Measurements from ENCODE around the gene NRDE2. TPM values are rescaled to one million over a fixed set of nuclear protein-coding genes. Genes with fewer than 3 reads are reported as not detected.

Gene NRDE2
- total RNA-seq, 1 experiment from 2014 or later: 20.1 TPM

DNA sequence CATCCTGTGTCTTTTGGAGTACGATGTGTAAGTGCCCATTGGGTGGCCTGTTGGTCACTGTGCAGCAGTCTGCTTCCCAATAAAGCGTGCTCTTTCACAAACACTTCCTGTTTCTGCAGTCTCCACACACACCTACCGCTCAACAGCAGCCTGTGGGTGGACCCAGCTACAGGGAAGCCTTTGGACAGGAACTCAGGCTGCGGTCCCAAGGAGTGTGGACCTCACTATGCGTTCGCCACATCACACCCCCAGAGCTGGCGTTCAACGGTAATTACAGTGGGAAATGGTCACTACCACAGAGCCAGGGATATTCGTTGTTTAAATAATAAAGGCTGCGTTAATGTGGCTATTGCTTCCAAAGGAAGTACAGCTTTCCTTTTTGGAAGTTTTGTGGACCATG, 59.2 kb downstream of the NRDE2 start:
- Histone ChIP-seq H3K79me2 (ENCODE audit: insufficient read depth, low read length) (no peaks in the 10 kb centered on the region; the same call in 1 of the 2 replicates), H3K27me3 (ENCODE audit: insufficient read depth, low read length) (no peaks in the 10 kb centered on the region), H3K9ac (ENCODE audit: low read length) (no peak overlapping the region), H2AFZ (ENCODE audit: low read depth, low read length, poor library complexity, severe bottlenecking) (no peak overlapping the region), H3K4me3 (replicated peaks in 1 of 2; ENCODE audit: low read depth in 1 of 2, low read length in 2 of 2) (no peak overlapping the region), H3K9me2 (ENCODE audit: insufficient read depth) (no peaks in the 10 kb centered on the region), H3K9me3 (ENCODE audit: control insufficient read depth in 1 of 2, insufficient read depth in 1 of 2, low read depth in 1 of 2, low read length in 2 of 2) (no peaks in the 10 kb centered on the region), H3K36me3 (ENCODE audit: control insufficient read depth in 1 of 2, insufficient read depth in 2 of 2, low read length in 2 of 2) (peaks cover 38 to 39% of the 10 kb centered on the region in 2 experiments; a peak in 3 of 4 replicates), H4K20me1 (ENCODE audit: insufficient read depth) (no peaks in the 10 kb centered on the region), H3K4me1 (ENCODE audit: control insufficient read depth in 1 of 2, insufficient read depth in 2 of 2, low read length in 2 of 2) (no peaks in the 10 kb centered on the region), H3K4me2 (ENCODE audit: low read length) (no peak overlapping the region), H3K27ac (ENCODE audit: low read depth, low read length) (no peak overlapping the region)
- TF ChIP-seq, protein P1, sequence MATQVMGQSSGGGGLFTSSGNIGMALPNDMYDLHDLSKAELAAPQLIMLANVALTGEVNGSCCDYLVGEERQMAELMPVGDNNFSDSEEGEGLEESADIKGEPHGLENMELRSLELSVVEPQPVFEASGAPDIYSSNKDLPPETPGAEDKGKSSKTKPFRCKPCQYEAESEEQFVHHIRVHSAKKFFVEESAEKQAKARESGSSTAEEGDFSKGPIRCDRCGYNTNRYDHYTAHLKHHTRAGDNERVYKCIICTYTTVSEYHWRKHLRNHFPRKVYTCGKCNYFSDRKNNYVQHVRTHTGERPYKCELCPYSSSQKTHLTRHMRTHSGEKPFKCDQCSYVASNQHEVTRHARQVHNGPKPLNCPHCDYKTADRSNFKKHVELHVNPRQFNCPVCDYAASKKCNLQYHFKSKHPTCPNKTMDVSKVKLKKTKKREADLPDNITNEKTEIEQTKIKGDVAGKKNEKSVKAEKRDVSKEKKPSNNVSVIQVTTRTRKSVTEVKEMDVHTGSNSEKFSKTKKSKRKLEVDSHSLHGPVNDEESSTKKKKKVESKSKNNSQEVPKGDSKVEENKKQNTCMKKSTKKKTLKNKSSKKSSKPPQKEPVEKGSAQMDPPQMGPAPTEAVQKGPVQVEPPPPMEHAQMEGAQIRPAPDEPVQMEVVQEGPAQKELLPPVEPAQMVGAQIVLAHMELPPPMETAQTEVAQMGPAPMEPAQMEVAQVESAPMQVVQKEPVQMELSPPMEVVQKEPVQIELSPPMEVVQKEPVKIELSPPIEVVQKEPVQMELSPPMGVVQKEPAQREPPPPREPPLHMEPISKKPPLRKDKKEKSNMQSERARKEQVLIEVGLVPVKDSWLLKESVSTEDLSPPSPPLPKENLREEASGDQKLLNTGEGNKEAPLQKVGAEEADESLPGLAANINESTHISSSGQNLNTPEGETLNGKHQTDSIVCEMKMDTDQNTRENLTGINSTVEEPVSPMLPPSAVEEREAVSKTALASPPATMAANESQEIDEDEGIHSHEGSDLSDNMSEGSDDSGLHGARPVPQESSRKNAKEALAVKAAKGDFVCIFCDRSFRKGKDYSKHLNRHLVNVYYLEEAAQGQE (IDR thresholded peaks at IDR 0.05; ENCODE audit: low read depth): no peak
- ChIA-PET CTCF (no interaction called here), RAD21 (ENCODE audit: low non-redundant PET in 1 of 2, low total read pairs in 2 of 2, uncharacterized antibody in 2 of 2, unreplicated experiment in 2 of 2) (interaction anchor here in 1 of 2 experiments (0.5 kb wide), 1 partner anchor 29 kb away, joined by 3 read pairs; no protein-coding TSS in a partner anchor), POLR2A (interaction anchor here (0.9 kb wide), 1 partner anchor 66 kb away, joined by 3 read pairs; no protein-coding TSS in a partner anchor)
- ATAC-seq (no peak), DNase-seq (ENCODE audit: low read depth, low spot score) (no peak)
- intact Hi-C loops (cut with micrococcal nuclease): no loop called here
- no TSS peak for BruUV-seq (replicated peaks)

DNA sequence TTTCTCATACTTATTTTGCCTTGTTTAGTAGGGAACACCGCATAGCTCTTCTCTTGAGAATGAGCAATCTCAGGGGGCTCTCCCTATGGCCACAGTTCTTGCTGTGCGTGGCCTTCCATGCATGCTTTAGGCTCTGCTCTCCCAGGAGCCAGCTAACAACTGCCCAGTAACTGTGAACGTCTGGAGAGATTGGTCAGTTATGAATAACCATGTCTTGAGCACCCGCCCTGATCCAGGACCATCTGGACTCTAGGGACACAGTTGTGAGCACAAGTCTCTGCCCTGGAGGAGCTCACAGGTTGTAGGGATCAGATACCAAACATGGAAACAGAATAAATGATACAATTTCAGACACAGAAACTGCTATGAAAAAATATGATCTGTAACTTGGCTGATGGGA, 63.3 kb downstream of the NRDE2 start:
- no peaks in the 10 kb centered on the region for H3K9me3 ChIP-seq (ENCODE audit: control insufficient read depth in 1 of 2, insufficient read depth in 1 of 2, low read depth in 1 of 2, low read length in 2 of 2)
- H3K4me3 ChIP-seq (replicated peaks in 1 of 2; ENCODE audit: low read depth in 1 of 2, low read length in 2 of 2): no peak overlapping the region
- no TSS peak for BruUV-seq (replicated peaks)
- no peaks in the 10 kb centered on the region for H3K4me1 ChIP-seq (ENCODE audit: control insufficient read depth in 1 of 2, insufficient read depth in 2 of 2, low read length in 2 of 2)
- no peak overlapping the region for H3K9ac ChIP-seq (ENCODE audit: low read length)
- no peak overlapping the region for H2AFZ ChIP-seq (ENCODE audit: low read depth, low read length, poor library complexity, severe bottlenecking)
- no peaks in the 10 kb centered on the region for H4K20me1 ChIP-seq (ENCODE audit: insufficient read depth)
- DNase-seq (ENCODE audit: low read depth, low spot score): no peak
- ATAC-seq: no peak
- no peaks in the 10 kb centered on the region; the same call in 1 of the 2 replicates for H3K79me2 ChIP-seq (ENCODE audit: insufficient read depth, low read length)
- no peaks in the 10 kb centered on the region for H3K27me3 ChIP-seq (ENCODE audit: insufficient read depth, low read length)
- POLR2A ChIA-PET: no interaction called here
- TF ChIP-seq, protein P2, sequence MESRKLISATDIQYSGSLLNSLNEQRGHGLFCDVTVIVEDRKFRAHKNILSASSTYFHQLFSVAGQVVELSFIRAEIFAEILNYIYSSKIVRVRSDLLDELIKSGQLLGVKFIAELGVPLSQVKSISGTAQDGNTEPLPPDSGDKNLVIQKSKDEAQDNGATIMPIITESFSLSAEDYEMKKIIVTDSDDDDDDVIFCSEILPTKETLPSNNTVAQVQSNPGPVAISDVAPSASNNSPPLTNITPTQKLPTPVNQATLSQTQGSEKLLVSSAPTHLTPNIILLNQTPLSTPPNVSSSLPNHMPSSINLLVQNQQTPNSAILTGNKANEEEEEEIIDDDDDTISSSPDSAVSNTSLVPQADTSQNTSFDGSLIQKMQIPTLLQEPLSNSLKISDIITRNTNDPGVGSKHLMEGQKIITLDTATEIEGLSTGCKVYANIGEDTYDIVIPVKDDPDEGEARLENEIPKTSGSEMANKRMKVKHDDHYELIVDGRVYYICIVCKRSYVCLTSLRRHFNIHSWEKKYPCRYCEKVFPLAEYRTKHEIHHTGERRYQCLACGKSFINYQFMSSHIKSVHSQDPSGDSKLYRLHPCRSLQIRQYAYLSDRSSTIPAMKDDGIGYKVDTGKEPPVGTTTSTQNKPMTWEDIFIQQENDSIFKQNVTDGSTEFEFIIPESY (IDR thresholded peaks at IDR 0.05; ENCODE audit: extremely low read depth, insufficient replicate concordance, low read length): no peak
- TF ChIP-seq, protein P3, sequence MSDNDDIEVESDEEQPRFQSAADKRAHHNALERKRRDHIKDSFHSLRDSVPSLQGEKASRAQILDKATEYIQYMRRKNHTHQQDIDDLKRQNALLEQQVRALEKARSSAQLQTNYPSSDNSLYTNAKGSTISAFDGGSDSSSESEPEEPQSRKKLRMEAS (IDR thresholded peaks at IDR 0.05): no peak
- TF ChIP-seq ZFX (IDR thresholded peaks at IDR 0.05) (no peak), SRF (IDR thresholded peaks at IDR 0.05; ENCODE audit: low read depth) (no peak), ZNF274 (IDR thresholded peaks at IDR 0.05; ENCODE audit: low read depth, low read length) (no peak), POLR2A (IDR thresholded peaks at IDR 0.05; ENCODE audit: borderline replicate concordance, extremely low read depth, insufficient read depth, insufficient read length) (no peak), RAD21 (IDR thresholded peaks at IDR 0.05; ENCODE audit: low read depth) (no peak), CEBPB (IDR thresholded peaks at IDR 0.05; ENCODE audit: low read depth) (no peak), EZH2phosphoT487 (IDR thresholded peaks at IDR 0.05; ENCODE audit: borderline replicate concordance) (no peak), CBX3 (IDR thresholded peaks at IDR 0.05; ENCODE audit: low read depth) (no peak), YY1 (IDR thresholded peaks at IDR 0.05; ENCODE audit: extremely low read depth, insufficient replicate concordance, low read depth, low read length) (no peak), SP1 (IDR thresholded peaks at IDR 0.05; ENCODE audit: low read depth) (no peak), FOSL1 (IDR thresholded peaks at IDR 0.05; ENCODE audit: low read depth) (no peak), POLR2AphosphoS5 (IDR thresholded peaks at IDR 0.05; ENCODE audit: low read depth, low read length) (no peak), EZH2 (IDR thresholded peaks at IDR 0.05) (no peak)
- TF ChIP-seq, protein P4, sequence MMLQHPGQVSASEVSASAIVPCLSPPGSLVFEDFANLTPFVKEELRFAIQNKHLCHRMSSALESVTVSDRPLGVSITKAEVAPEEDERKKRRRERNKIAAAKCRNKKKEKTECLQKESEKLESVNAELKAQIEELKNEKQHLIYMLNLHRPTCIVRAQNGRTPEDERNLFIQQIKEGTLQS (IDR thresholded peaks at IDR 0.05): no peak
- H3K4me2 ChIP-seq (ENCODE audit: low read length): no peak overlapping the region
- no peak overlapping the region for H3K27ac ChIP-seq (ENCODE audit: low read depth, low read length)
- intact Hi-C loops (cut with micrococcal nuclease): no loop called here
- H3K9me2 ChIP-seq (ENCODE audit: insufficient read depth): no peaks in the 10 kb centered on the region
- peaks cover 64 to 65% of the 10 kb centered on the region in 2 experiments for H3K36me3 ChIP-seq (ENCODE audit: control insufficient read depth in 1 of 2, insufficient read depth in 2 of 2, low read length in 2 of 2)
- CTCF ChIA-PET: no interaction called here
- RAD21 ChIA-PET (ENCODE audit: low non-redundant PET in 1 of 2, low total read pairs in 2 of 2, uncharacterized antibody in 2 of 2, unreplicated experiment in 2 of 2): no interaction called here
